ENCODE data around the gene SLC12A8.

Gene SLC12A8

GRCh38 chr3:125061646-125062045 is 150.9 kb downstream of the SLC12A8 start:
- H3K4me3 ChIP-seq (ENCODE audit: low read depth, low read length), result no peak overlapping the region
- no peak for DNase-seq (ENCODE audit: low read depth)
- TF ChIP-seq MAX (IDR thresholded peaks at IDR 0.05; ENCODE audit: low read depth, low read length) (no peak), MYC (IDR thresholded peaks at IDR 0.05; ENCODE audit: low read depth, low read length) (no peak), POLR2A (IDR thresholded peaks at IDR 0.05; ENCODE audit: extremely low read depth, insufficient read length) (no peak)
- TF ChIP-seq, protein P1, sequence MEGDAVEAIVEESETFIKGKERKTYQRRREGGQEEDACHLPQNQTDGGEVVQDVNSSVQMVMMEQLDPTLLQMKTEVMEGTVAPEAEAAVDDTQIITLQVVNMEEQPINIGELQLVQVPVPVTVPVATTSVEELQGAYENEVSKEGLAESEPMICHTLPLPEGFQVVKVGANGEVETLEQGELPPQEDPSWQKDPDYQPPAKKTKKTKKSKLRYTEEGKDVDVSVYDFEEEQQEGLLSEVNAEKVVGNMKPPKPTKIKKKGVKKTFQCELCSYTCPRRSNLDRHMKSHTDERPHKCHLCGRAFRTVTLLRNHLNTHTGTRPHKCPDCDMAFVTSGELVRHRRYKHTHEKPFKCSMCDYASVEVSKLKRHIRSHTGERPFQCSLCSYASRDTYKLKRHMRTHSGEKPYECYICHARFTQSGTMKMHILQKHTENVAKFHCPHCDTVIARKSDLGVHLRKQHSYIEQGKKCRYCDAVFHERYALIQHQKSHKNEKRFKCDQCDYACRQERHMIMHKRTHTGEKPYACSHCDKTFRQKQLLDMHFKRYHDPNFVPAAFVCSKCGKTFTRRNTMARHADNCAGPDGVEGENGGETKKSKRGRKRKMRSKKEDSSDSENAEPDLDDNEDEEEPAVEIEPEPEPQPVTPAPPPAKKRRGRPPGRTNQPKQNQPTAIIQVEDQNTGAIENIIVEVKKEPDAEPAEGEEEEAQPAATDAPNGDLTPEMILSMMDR (IDR thresholded peaks at IDR 0.05; ENCODE audit: low read depth, low read length), result no peak

GRCh38 chr3:125061170-125061569 is 151.4 kb downstream of the SLC12A8 start:
- no peak for DNase-seq (ENCODE audit: low read depth)
- TF ChIP-seq MAX (IDR thresholded peaks at IDR 0.05; ENCODE audit: low read depth, low read length) (no peak), MYC (IDR thresholded peaks at IDR 0.05; ENCODE audit: low read depth, low read length) (no peak), POLR2A (IDR thresholded peaks at IDR 0.05; ENCODE audit: extremely low read depth, insufficient read length) (no peak)
- TF ChIP-seq, protein P1 (IDR thresholded peaks at IDR 0.05; ENCODE audit: low read depth, low read length), result no peak
- H3K4me3 ChIP-seq (ENCODE audit: low read depth, low read length), result no peak overlapping the region

DNA sequence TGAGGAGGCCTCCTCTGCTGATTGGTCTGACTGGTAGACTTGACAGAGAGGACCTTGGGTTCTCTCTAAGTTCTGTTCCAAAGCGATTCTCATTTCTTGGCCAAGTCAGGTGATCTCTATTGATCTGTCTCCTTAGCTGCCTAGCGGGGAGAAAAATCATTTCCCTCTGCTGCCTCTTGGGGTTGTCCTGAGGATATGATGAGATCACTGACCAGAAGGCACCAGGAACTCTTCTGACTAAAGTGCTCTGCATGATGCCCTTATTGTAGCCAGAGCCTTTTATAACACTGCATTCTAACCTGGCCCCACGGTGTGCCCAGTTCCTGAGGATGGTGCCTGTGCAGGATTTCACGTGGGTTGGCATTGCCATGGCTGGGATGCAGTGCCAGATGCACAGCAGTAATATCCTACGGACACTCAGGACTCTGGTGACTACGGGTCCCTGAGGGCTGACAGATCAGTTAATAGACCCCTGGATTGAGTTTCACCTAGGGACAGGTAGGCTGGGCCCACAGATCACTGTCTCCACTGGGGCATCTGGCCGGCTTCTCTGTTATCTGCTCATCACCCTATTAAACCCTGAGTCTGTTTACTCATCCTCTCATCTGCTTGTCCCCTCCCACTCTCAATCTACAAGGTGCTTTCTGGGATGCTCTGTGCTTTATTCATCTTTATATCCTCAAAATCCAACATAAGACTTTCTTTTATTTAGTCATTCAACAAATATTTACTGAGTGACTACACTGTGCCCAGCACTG is 152.9 kb downstream of the SLC12A8 start:
- no peak overlapping the region for H3K4me3 ChIP-seq (ENCODE audit: low read depth, low read length)
- DNase-seq (ENCODE audit: low read depth), result no peak
- no peak for TF ChIP-seq POLR2A (IDR thresholded peaks at IDR 0.05; ENCODE audit: extremely low read depth, insufficient read length)
- TF ChIP-seq MYC (IDR thresholded peaks at IDR 0.05; ENCODE audit: low read depth, low read length), result no peak
- TF ChIP-seq MAX (IDR thresholded peaks at IDR 0.05; ENCODE audit: low read depth, low read length), result no peak
- TF ChIP-seq, protein P1 (IDR thresholded peaks at IDR 0.05; ENCODE audit: low read depth, low read length), result no peak

DNA sequence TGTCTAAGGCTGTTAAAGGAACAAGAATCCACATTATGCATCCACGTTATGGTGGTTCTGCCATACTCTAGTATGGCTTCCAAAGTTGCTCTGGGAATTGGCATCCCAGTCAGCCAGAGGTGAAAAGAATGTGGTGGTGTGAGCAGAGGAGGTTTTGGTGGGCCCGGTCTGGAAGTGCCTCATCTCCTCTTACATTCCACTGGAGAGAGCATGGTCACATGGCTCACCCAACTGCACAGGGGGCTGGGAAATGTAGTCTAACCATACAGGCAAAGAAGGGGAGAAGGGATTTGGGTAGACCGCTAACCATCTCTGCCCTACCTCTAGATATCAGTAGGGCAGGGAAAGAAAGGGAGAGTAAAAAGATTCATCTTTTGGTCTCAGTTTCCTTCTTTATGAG is 153.6 kb downstream of the SLC12A8 start:
- TF ChIP-seq MAX (IDR thresholded peaks at IDR 0.05; ENCODE audit: low read depth, low read length) (no peak), MYC (IDR thresholded peaks at IDR 0.05; ENCODE audit: low read depth, low read length) (no peak), POLR2A (IDR thresholded peaks at IDR 0.05; ENCODE audit: extremely low read depth, insufficient read length) (no peak)
- TF ChIP-seq, protein P1 (IDR thresholded peaks at IDR 0.05; ENCODE audit: low read depth, low read length), result no peak
- H3K4me3 ChIP-seq (ENCODE audit: low read depth, low read length), result no peak overlapping the region
- no peak for DNase-seq (ENCODE audit: low read depth)

- TF ChIP-seq MAX (IDR thresholded peaks at IDR 0.05; ENCODE audit: low read depth, low read length) (no peak), MYC (IDR thresholded peaks at IDR 0.05; ENCODE audit: low read depth, low read length) (no peak), POLR2A (IDR thresholded peaks at IDR 0.05; ENCODE audit: extremely low read depth, insufficient read length) (no peak)
- TF ChIP-seq, protein P1 (IDR thresholded peaks at IDR 0.05; ENCODE audit: low read depth, low read length), result no peak
- H3K4me3 ChIP-seq (ENCODE audit: low read depth, low read length), result no peak overlapping the region
- no peak for DNase-seq (ENCODE audit: low read depth)
Observed at GRCh38 chr3:125058529-125058928, 154.0 kb downstream of the SLC12A8 start.
